GM19438 (cell line): ENCODE results near the gene BRD3.
"Not testable (repeated sequence)": the region's sequence is repeated elsewhere in the genome, so short reads cannot be mapped to it uniquely, and the experiment has no call there.

Experiments used
- ATAC-seq: cut with Tn5 transposase; IDR thresholded peaks from one replicate; pipeline ENCODE4 v1.9.1; 2021; ENCODE audit warnings: low read depth; ENCODE audit not compliant: unreplicated experiment

Gene BRD3

DNA sequence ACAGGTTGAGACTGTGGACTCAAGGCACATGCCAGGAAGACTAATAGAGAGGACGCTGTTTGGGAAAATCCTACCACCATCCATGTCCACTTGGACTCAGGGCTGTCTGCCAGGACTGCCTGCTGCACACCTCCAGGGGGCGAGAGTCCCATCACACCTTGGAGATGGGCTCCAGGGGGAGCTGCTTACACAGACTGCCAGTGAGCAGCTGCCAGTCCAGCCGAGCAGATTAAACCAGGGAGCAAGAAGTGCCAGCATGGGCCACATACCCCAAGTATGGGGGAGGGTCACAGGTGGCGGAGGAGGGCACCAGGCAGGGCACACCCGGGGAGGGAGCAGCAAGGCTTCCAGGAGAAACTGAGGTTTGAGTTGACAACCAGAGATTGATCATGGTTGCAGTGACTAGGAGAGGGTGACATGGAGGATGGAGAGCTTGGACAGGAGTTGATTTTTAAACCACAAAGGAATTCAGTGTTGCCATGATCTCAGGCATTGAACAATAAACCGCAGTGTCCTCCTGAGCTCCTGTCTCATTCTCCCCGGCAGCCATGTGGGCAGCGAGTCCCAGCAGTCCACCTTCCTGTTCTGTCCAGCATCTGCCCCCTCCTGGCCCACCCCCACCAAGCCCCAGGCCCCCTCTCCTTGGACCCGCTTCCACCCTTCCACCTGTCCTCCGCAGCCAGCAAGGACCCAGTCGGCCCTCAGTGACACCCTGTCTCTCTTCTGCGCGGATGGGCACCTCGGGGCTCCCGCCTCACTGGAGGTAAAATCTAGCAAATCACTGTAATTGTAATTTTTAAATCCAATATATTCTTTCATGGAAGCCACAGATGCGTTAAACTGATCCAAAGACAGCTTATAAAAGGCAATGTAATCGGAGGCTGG, 72.6 kb downstream of the BRD3 start:
- ATAC-seq = no peak

DNA sequence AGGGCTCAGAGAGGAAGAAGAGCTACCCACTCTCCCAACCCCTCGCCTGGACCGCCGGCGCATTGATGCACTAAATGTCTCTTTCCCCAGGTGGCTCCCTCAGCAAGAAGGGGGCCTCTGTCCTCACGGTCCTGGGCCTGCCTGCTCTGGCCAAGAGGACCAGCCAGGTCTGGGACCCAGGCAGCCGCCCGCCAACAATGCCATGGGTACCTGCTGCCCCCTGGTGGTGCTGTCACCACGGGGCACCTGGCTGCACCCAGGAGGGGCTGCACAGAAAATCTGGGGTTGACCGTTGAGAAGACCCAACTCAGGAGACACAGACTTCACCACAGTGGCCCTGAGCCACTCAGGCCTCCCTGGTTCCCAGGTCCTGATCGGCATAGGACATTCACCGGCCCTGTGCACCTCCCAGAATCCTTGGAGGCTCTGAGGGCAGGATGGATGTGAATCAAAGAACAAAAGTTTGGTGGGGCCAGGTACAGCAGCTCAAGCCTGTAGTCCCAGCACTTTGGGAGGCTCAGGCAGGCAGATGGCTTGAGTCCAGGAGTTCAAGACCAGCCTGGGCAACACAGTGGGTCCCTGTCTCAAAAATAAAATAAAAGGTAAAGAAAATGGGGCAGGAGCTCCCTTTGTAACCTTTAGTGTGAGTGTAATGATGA, 73.3 kb downstream of the BRD3 start:
- no peak for ATAC-seq

GRCh38 chr9:133993635-133994253, 74.1 kb downstream of the BRD3 start:
- no peak for ATAC-seq

- peak; percentile 57 for ATAC-seq
Measured at GRCh38 chr9:133992780-133993634, 74.8 kb downstream of the BRD3 start.

GRCh38 chr9:133991964-133992779, 75.7 kb downstream of the BRD3 start, which contains the start of gene VAV2:
TSS of gene VAV2 (minus strand) at chr9:133992324. CDS start at chr9:133992278, 46 bp downstream.
- ATAC-seq = peak; percentile 46

DNA sequence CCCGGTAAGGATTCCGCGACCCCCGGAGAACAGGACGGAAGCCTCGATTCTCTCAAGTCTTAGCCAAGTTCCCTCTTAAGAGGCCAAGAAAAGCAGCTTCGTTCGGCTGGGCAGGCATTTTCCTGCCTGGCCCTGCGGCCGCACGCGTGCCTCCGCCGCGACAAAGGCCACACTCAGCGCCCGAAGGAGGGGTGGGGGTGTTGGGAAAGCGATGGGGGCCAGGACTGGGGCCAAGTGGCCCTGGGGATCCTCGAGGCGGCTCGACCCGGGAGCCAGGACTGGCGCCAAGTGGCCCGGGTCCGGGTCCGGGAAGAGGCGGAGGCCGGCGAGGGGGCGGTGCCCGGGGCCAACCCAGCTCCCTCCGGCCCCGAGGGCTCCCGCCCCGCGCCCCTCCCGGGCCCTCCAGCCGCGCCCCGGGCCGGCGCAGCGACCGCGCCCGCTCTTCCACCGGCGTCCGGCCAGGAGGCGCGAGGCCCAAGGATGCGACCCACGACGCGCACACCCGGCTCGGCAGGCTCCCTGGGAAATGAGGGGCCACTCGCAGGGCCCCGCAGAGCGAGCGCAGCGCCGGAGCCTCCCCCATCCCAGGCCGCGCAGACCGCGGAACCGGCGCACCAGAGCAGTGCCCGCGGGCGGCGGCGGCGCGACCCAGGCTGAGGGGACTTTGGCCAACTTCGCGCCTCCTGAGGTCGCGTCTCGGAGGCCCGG, 76.5 kb downstream of the BRD3 start:
- ATAC-seq = no peak

DNA sequence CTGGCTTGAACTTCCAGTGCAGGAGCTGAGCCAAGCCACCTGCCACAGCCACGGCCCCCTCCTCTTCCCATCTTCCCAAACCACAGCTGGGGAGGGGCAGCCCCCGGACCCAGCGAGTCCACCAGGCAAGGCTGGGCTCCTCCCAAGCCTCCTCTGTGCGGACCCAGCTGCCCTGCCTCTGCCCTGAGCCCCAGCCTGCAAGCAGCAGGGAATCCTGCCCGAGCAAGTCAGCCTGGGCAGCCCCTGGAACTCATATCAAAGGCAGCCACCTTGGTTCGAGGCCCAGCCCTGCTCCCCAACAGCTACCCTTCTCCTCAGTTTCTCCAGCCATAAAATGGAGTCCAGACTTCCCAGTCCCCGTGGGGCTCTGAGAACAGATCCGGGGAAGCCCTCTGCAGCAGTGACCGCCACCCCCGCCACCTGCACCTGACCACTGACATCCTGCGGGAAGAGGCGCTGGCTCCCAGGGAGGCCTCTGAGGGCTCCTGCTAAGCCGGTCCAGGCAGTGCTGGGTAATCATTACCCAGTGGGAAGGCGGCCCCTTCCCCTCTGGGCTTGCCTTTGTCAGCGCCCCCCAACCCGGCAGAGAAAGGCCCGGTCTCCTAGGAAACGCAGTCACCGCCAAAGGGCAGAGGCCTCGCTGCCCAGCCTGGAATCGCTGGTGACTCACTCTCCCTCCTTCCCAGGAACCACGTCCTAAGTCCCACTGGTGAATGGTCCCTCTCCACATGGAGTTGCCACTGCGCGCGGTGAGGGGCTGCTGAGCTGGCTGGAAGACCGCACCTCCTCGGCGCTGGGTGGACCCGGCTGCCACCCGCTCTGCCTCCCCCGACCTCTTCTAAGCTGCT, 77.2 kb downstream of the BRD3 start:
- ATAC-seq = no peak

DNA sequence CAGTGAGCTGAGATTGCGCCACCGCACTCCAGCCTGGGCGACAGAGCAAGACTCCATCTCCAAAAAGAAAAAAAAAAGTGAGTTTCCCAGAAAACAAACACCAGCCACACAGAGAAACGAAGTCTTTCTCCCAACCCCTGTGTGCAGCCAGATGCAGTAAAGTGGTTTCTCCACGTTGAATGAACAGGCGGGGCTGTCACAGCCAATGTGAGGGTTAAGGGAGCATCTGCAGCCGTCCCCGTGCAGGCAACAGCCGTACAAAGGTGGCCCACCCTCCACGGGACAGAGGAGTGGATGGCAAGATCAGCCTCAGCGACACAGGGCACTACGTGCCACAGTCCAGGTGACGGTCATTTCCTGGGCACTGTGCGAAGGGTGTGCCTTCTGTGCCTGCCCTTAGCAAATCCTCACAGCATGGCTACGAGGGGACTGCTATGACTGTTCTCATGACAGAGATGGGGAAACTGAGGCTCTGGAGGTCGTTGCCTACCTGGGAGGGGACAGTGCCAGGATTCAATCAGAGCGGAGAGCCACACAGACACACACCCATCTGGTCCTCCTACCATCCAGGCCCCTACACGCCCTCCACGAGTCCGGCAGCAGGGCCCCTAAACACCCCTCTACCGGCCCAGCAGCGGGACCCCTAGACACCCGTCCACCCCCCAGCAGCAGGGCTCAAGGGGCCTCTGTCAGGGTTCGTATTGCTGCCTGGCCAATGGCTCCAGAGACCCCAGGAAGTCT, 78.0 kb downstream of the BRD3 start:
- no peak for ATAC-seq

DNA sequence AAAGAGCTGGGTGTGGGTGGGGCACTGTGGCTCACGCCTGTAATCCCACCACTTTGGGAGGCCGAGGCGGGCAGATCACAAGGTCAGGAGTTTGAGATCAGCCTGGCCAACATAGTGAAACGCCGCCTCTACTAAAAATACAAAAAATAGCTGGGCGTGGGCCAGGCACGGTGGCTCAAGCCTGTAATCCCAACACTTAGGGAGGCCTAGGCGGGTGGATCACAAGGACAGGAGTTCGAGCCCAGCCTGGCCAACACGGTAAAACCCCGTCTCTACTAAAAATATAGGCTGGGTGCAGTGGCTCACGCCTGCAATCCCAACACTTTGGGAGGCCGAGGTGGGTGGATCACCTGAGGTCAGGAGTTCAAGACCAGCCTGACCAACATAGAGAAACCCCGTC, 79.1 kb downstream of the BRD3 start:
- not testable (repeated sequence) for ATAC-seq

GRCh38 chr9:133987946-133988665, 79.7 kb downstream of the BRD3 start:
- ATAC-seq = no peak

- ATAC-seq = no peak
Measured at GRCh38 chr9:133987446-133987788, 80.4 kb downstream of the BRD3 start.

- ATAC-seq = no peak
Measured at GRCh38 chr9:133986774-133987445, 80.9 kb downstream of the BRD3 start.

DNA sequence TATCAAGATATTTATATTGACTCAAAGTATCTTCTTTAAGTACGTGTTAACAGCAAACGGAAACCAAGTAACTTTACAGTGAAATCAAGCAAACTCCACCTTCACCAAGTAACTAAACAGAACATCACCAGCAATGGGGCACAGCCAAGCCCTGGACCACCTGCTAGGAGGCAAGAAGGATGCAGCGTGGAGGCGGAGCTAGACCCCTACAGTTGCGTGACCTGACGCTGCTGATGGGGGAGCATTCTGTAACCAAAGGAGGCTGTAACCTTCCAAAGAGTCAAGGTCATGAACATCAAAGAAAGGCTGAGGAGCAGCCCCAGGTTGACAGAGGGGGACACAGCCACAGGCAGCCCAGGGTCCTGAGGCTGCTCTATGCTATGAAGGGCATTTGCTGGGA, 81.8 kb downstream of the BRD3 start:
- no peak for ATAC-seq

DNA sequence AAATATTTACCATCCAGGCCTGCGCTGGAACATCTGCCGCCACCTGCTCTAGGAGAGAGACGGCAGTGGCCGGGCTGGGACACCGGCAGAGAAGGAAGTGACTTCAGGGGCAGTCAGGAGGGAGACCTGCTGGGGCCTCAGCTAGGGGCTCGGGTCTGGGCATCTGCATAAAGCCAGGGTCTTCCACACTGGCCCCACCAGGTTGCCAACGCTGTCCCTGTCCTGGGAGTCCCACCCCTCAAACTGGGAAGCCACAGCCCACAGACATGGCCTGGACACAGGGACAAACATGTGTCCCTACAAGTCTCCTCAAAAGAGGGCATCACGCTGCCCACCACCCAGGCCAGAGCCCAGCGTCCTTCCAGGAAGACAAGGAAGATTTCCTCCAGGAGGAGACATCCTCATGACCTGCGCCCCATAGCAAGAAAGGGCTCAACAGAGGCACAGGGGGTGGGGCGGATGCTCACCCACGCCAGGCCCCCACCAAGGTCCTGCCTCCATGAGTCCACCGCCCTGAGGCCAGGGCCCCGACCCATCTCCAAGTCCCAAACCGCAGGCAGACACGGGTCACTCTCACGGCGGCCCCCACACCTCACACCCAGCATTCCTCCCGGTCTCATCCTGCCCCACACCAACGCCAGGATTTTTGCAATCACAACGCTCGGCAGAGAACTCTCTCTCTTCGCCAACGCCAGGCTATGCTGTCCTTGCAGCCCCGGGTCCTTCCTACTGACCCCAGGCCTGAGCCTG, 84.7 kb downstream of the BRD3 start:
- ATAC-seq = no peak

- no peak for ATAC-seq
Measured at GRCh38 chr9:133981958-133982681, 85.7 kb downstream of the BRD3 start.
